Nephron (organoid): ENCODE measurements around the gene TEX14.
A peak's percentile ranks its signal among the peaks of the same experiment; 100 is the strongest.

Experiments
- H3K27ac Mint-ChIP-seq, 3 experiments: 2 replicates each; pipeline ENCODE4 v1.8.0; 2020; ENCODE audit warnings: mixed read lengths in 3 of 3, mild to moderate bottlenecking in 2 of 3, moderate library complexity in 1 of 3
- H3K27me3 Mint-ChIP-seq: 2 replicates; pipeline ENCODE4 v1.8.0; 2021; ENCODE audit warnings: low read depth, mild to moderate bottlenecking, moderate library complexity, mixed read lengths
- H3K36me3 Mint-ChIP-seq: 2 replicates; pipeline ENCODE4 v1.8.0; 2020; ENCODE audit warnings: low read depth, mixed read lengths
- H3K4me1 Mint-ChIP-seq: 2 replicates; pipeline ENCODE4 v1.8.0; 2020; ENCODE audit warnings: mixed read lengths
- H3K4me3 Mint-ChIP-seq, 3 experiments: 2 replicates each; pipeline ENCODE4 v1.8.0; 2020; ENCODE audit warnings: mild to moderate bottlenecking in 3 of 3, mixed read lengths in 3 of 3, moderate library complexity in 2 of 3
- H3K9me3 Mint-ChIP-seq: 2 replicates; pipeline ENCODE4 v1.8.0; 2020; ENCODE audit warnings: mixed read lengths
- CTCF ChIP-seq, 3 experiments: fragments of 200-600 bp; sonication (generic); IDR thresholded peaks; one replicate each; pipeline ENCODE4 v1.5.0; 2021; ENCODE audit warnings: antibody characterized with exemption in 3 of 3; ENCODE audit not compliant: unreplicated experiment in 3 of 3

The TEX14 gene

GRCh38 chr17:58691701-58692238 is at the start of gene TEX14:
TEX14 (minus strand) TSS chr17:58692045; CDS start chr17:58652001, 40,044 bp downstream.
- Mint-ChIP-seq H3K27me3 (no peaks in the 10 kb centered on the region), H3K4me3 (peak within 1 kb of the TSS; percentile 84 to 94 (median 89)), H3K36me3 (no peaks in the 10 kb centered on the region), H3K4me1 (peaks cover 19% of the 10 kb centered on the region), H3K27ac (peak within 1 kb of the TSS; percentile 85 to 95 (median 86)), H3K9me3 (no peaks in the 10 kb centered on the region)
- no peak for TF ChIP-seq CTCF (IDR thresholded peaks at IDR 0.05; ENCODE audit: unreplicated experiment in 3 of 3)

GRCh38 chr17:58741121-58741625 is 49.3 kb upstream of the TEX14 start:
- Mint-ChIP-seq H3K4me1 (no peaks in the 10 kb centered on the region), H3K27ac (no peak overlapping the region), H3K27me3 (no peaks in the 10 kb centered on the region), H3K9me3 (no peaks in the 10 kb centered on the region), H3K36me3 (no peaks in the 10 kb centered on the region), H3K4me3 (no peak overlapping the region)
- no peak for TF ChIP-seq CTCF (IDR thresholded peaks at IDR 0.05; ENCODE audit: unreplicated experiment in 3 of 3)

- Mint-ChIP-seq H3K36me3 (peaks cover 4% of the 10 kb centered on the region), H3K4me1 (no peaks in the 10 kb centered on the region), H3K27me3 (no peaks in the 10 kb centered on the region), H3K4me3 (no peak overlapping the region), H3K9me3 (no peaks in the 10 kb centered on the region), H3K27ac (no peak overlapping the region)
- no peak for TF ChIP-seq CTCF (IDR thresholded peaks at IDR 0.05; ENCODE audit: unreplicated experiment in 3 of 3)
These were observed 43.0 kb upstream of the TEX14 start for GRCh38 chr17:58734811-58735210.

- H3K4me1 Mint-ChIP-seq, result peaks cover under 1% of the 10 kb centered on the region
- H3K4me3 Mint-ChIP-seq, result no peak overlapping the region
- no peaks in the 10 kb centered on the region for H3K9me3 Mint-ChIP-seq
- H3K27me3 Mint-ChIP-seq, result no peaks in the 10 kb centered on the region
- H3K36me3 Mint-ChIP-seq, result peaks cover 4% of the 10 kb centered on the region
- TF ChIP-seq CTCF (IDR thresholded peaks at IDR 0.05; ENCODE audit: unreplicated experiment in 3 of 3), result no peak
- H3K27ac Mint-ChIP-seq, result no peak overlapping the region
These were observed 42.2 kb upstream of the TEX14 start for GRCh38 chr17:58734040-58734439.

GRCh38 chr17:58730937-58731336 is 39.1 kb upstream of the TEX14 start:
- no peak for TF ChIP-seq CTCF (IDR thresholded peaks at IDR 0.05; ENCODE audit: unreplicated experiment in 3 of 3)
- no peaks in the 10 kb centered on the region for H3K27me3 Mint-ChIP-seq
- peaks cover 6% of the 10 kb centered on the region for H3K4me1 Mint-ChIP-seq
- H3K27ac Mint-ChIP-seq, result no peak overlapping the region
- H3K36me3 Mint-ChIP-seq, result peaks cover 9% of the 10 kb centered on the region
- H3K4me3 Mint-ChIP-seq, result no peak overlapping the region
- H3K9me3 Mint-ChIP-seq, result no peaks in the 10 kb centered on the region

- Mint-ChIP-seq H3K4me1 (peaks cover 6% of the 10 kb centered on the region), H3K27ac (peak overlapping the region; percentile 8 to 59 (median 32)), H3K27me3 (no peaks in the 10 kb centered on the region), H3K36me3 (peaks cover 9% of the 10 kb centered on the region), H3K4me3 (no peak overlapping the region), H3K9me3 (no peaks in the 10 kb centered on the region)
- no peak for TF ChIP-seq CTCF (IDR thresholded peaks at IDR 0.05; ENCODE audit: unreplicated experiment in 3 of 3)
These were observed 37.0 kb upstream of the TEX14 start for GRCh38 chr17:58728798-58729197.
